ENCODE measurements around the gene EMB. TPM values are rescaled to one million over a fixed set of nuclear protein-coding genes. Genes with fewer than 3 reads are reported as not detected.
"Not testable (repeated sequence)": the region's sequence is repeated elsewhere in the genome, so short reads cannot be mapped to it uniquely, and the experiment has no call there.

Gene EMB
- total and polyA plus RNA-seq, 2 of the 4 experiments (the other 2 are of a cell fraction), result 1.2 to 1.4 TPM

GRCh38 chr5:50416637-50417036, 24.5 kb downstream of the EMB start:
- H3K23ac ChIP-seq (ENCODE audit: low read depth, low read length); H3K9ac ChIP-seq (ENCODE audit: low read depth, low read length); CTCF ChIA-PET; ATAC-seq (ENCODE audit: low read depth); H2BK120ac ChIP-seq (ENCODE audit: low read depth, low read length); H2AFZ ChIP-seq (replicated peaks; ENCODE audit: low read length, poor library complexity); H3K56ac ChIP-seq (ENCODE audit: extremely low read depth, insufficient read depth, low read length); H4K91ac ChIP-seq (ENCODE audit: insufficient read depth, low read depth, low read length); H3K9me3 ChIP-seq (ENCODE audit: control insufficient read depth, insufficient read depth, low read length); H3K4me3 ChIP-seq (ENCODE audit: insufficient read depth, low read depth, low read length); H3K27ac ChIP-seq (ENCODE audit: insufficient read depth, low read length); H4K20me1 ChIP-seq (ENCODE audit: insufficient read depth, low read length); H2AK5ac ChIP-seq (ENCODE audit: low read depth, low read length); BruUV-seq (replicated peaks); H2BK20ac ChIP-seq (ENCODE audit: low read depth, low read length); H3K9me1 ChIP-seq (ENCODE audit: insufficient read depth, low read length); H3K4ac ChIP-seq (ENCODE audit: low read depth, low read length); H3K4me2 ChIP-seq (ENCODE audit: low read depth, low read length); in situ Hi-C loops (cut with MboI; ENCODE audit: low sequenced_read_pairs); H3K18ac ChIP-seq (ENCODE audit: low read depth, low read length); H3K36me3 ChIP-seq (ENCODE audit: control insufficient read depth, insufficient read depth, low read length); H2BK15ac ChIP-seq (ENCODE audit: low read depth, low read length); H3K14ac ChIP-seq (replicated peaks; ENCODE audit: low read depth, low read length); POLR2A ChIA-PET (ENCODE audit: unreplicated experiment); H2BK5ac ChIP-seq (ENCODE audit: low read depth, low read length, poor library complexity, severe bottlenecking); H4K5ac ChIP-seq (ENCODE audit: low read depth, low read length); H2AK9ac ChIP-seq (replicated peaks; ENCODE audit: low read depth, low read length, poor library complexity); H3K4me1 ChIP-seq (ENCODE audit: control insufficient read depth, insufficient read depth, low read length); H4K8ac ChIP-seq (ENCODE audit: low read depth in 2 of 2, low read length in 2 of 2); dilution Hi-C loops (cut with HindIII; ENCODE audit: low sequenced_read_pairs, unreplicated experiment); DNase-seq; intact Hi-C loops (cut with micrococcal nuclease); H3K79me1 ChIP-seq (ENCODE audit: low read depth in 1 of 2, low read length in 2 of 2); H3K27me3 ChIP-seq (ENCODE audit: control insufficient read depth, insufficient read depth, low read length): not testable (repeated sequence)
- 80% methylated on average over 1 of the region's 3 CpGs; no CpG with 5 or more reads in 1 of the 2 experiments for WGBS, 2 experiments (ENCODE audit: extremely low coverage in 2 of 2, insufficient read length in 1 of 2)

Measured in IMR-90 (cell line).